Measurements from ENCODE around the gene LPCAT4. TPM values are rescaled to one million over a fixed set of nuclear protein-coding genes. Genes with fewer than 3 reads are reported as not detected.
"Not testable (repeated sequence)": the region's sequence is repeated elsewhere in the genome, so short reads cannot be mapped to it uniquely, and the experiment has no call there.

Gene LPCAT4
- total RNA-seq, 1 donor from 2014 or later: 34.3 TPM

DNA sequence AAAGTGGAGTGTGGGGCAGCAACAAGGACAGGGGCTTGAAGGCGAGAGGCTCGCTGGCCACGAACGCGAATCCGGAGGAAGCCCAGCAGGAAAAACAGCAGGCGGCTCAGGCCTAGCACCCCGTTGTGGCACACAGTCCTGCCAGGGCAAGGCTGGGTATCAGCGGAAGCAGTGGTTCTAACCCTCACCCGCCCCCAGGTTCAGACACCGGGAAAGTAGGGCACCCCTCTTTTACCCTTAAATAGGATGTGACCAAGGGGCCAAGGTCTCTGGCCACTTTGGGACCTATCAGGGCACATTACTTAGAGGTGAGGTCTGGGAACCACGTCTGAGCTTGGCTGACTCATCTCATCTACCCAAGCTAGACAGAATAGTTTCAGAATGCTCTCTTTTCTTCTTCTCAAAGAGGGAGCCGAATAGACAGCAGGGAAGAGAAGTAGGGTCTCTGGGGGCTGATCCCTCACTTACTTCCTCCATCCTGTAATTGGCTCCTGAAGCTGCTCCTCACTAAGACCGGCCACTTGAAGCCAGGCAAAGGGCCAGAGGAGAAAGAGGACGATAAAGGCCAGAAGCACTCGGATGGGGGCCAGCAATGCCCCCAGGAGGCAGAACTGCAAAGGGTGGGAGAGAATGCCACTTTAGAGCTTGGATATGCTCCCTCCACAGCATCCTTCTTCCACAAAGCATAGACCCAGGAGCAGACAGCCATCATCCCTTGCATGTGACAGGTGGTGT, 1.7 kb downstream of the LPCAT4 start:
- intact Hi-C loops (cut with DNase I): loop anchor here (5.0 kb wide), 2 partner anchors 123 to 263 kb away; partner anchors contain the start of genes EMC7 and PGBD4

DNA sequence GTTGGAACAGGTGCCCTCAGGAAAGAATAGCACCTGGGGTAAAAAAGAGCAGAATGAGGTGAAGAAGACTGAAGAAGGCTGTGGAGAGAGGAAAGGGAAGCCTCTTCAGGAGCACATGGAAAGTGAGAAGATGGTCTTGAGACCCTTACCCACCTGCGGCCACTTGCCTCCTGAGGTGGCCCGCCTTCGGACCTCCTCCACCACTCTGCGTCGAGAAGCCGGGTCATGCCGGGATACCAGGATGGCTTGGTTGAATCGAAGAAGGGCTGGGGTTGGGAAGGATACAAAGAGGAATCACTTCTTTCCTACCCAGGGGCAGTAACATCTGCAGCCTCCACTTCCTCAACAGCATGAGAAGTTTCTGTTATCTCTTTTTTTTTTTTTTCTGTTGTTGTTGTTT, 3.0 kb downstream of the LPCAT4 start:
- intact Hi-C loops (cut with DNase I): no loop called here

More for the DNA sequence above, 1.7 kb downstream of the LPCAT4 start:
- DNase-seq (ENCODE audit: low spot score): no peak

GRCh38 chr15:34362047-34362773, 4.8 kb downstream of the LPCAT4 start:
- intact Hi-C loops (cut with DNase I): no loop called here
- no peak for DNase-seq (ENCODE audit: low spot score)

More for the DNA sequence above, 3.0 kb downstream of the LPCAT4 start:
- no peak for DNase-seq (ENCODE audit: low spot score)

- intact Hi-C loops (cut with DNase I): no loop called here
- no peak for DNase-seq (ENCODE audit: low spot score)
Measured at GRCh38 chr15:34361278-34361677, 5.7 kb downstream of the LPCAT4 start.

DNA sequence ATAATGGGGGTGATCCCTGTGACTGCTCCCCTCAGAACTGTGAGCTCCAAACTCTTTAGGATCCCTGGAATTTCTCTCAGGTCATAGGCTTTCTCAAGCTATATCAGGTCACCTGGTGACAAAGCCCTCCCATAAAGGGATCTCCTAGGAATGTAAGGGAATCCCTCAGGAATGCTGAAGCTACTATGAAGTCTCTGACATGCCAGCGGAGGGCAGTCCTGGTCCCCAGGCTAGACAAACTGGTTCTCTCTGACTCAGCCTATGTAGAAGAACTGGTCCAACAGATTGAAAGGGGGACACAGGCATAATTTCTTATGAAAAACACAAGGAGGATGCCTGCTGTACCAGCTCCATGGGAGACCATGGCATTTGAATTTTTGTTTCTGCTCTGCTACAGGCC, 6.7 kb downstream of the LPCAT4 start:
- intact Hi-C loops (cut with DNase I): no loop called here
- no peak for DNase-seq (ENCODE audit: low spot score)

- intact Hi-C loops (cut with DNase I): no loop called here
- DNase-seq (ENCODE audit: low spot score): no peak
Measured at GRCh38 chr15:34359416-34359815, 7.6 kb downstream of the LPCAT4 start.

GRCh38 chr15:34358948-34359347, 8.0 kb downstream of the LPCAT4 start:
- no peak for DNase-seq (ENCODE audit: low spot score)
- intact Hi-C loops (cut with DNase I): no loop called here

DNA sequence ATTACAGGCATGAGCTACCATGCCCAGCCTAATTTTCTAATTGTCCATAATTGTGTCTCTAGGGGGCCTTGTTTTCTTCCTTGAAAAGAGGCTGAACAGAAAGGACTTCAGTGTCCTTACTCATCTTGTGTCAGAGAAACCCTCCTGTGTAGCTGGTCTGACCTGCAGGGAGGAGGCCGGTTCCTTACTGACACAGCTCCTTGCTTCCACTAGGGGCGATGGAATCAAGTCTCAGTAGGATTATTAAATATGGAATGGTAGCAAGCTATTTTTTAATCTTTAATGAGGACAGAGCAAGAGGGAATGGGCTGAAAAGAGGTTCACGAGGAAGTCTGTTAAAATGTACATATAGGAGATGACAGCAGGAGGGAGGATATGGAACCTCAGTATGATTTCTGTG, 8.6 kb downstream of the LPCAT4 start:
- intact Hi-C loops (cut with DNase I): no loop called here
- DNase-seq (ENCODE audit: low spot score): no peak

- intact Hi-C loops (cut with DNase I): no loop called here
- DNase-seq (ENCODE audit: low spot score): no peak
Measured at GRCh38 chr15:34357653-34358052, 9.3 kb downstream of the LPCAT4 start.

GRCh38 chr15:34355241-34355640, 11.8 kb downstream of the LPCAT4 start:
- DNase-seq (ENCODE audit: low spot score): no peak
- intact Hi-C loops (cut with DNase I): no loop called here

- DNase-seq (ENCODE audit: low spot score): no peak
- intact Hi-C loops (cut with DNase I): no loop called here
Measured at GRCh38 chr15:34354286-34354685, 12.7 kb downstream of the LPCAT4 start.

DNA sequence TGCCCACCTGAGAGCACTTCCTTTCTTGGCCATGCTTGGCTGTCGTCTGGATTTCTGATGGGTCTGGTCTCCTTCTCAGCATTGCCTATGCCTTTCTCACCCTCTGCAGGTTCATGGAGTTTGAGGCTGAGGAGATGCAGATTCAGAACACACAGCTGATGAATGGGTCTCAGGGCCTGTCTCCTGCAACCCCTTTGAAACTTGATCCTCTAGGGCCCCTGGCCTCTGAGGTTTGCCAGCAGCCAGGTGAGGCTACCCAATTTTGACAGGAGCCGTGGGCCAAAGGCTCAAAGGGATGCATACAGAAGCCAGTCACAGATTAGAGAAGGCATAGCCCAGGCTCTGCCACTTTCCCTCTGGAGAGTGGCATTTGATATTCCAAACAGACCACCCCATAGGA, 13.4 kb downstream of the LPCAT4 start:
- DNase-seq (ENCODE audit: low spot score): no peak
- intact Hi-C loops (cut with DNase I): no loop called here

DNA sequence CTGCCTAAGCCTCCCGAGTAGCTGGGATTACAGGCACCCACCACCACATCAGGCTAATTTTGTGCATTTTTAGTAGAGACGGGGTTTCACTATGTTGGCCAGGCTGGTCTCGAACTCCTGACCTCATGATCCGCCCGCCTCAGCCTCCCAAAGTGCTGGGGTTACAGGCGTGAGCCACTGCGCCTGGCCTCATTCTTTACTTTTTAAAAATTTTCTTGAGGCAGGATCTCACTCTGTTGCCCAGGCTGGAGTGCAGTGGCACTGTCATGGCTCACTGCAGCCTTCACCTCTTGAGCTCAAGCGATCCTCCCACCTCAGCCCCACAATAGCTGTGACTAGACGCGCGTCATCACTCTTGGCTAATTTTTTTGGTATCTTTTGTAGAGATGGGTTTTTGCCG, 14.0 kb downstream of the LPCAT4 start:
- intact Hi-C loops (cut with DNase I); DNase-seq (ENCODE audit: low spot score): not testable (repeated sequence)

GRCh38 chr15:34349769-34350168, 17.2 kb downstream of the LPCAT4 start:
- DNase-seq (ENCODE audit: low spot score): no peak
- intact Hi-C loops (cut with DNase I): no loop called here

DNA sequence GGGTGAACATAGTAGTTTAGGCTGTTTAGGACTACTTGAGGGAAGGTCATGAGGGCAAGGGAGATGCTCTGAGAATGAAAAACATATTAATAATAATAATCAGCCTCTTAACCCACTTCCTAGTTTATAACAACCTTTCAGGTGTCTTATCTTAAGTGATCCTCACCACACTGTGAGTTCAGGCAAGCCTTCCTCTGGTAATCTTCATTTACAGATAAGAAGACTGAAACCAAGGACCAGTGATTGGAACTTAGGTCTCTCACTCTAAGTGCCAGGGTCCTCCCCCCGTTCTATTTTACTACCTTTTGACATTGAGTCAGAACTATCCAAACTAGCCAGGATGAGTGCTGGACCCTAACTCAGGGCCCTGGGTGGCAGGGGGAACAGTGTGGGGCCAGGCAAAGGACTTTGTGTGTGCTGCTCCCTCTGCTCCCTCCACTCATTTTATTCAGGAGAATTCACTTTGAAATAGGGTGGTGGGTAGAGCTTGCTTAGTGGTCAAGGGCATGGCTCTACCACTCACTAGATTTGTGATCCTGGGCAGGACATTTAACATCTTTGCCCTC, 18.2 kb downstream of the LPCAT4 start:
- no peak for DNase-seq (ENCODE audit: low spot score)
- intact Hi-C loops (cut with DNase I): no loop called here

GRCh38 chr15:34347951-34348638, 18.9 kb downstream of the LPCAT4 start:
- intact Hi-C loops (cut with DNase I): no loop called here
- DNase-seq (ENCODE audit: low spot score): no peak

GRCh38 chr15:34342737-34343575, 24.0 kb downstream of the LPCAT4 start, which contains the start of the genes NOP10 and NUTM1:
Gene NOP10 (minus strand): TSS chr15:34343136. CDS start chr15:34343073, 63 bp downstream.
Gene NUTM1 (plus strand): TSS chr15:34343315. CDS start chr15:34343697, 382 bp downstream.
- peak; percentile 97 for DNase-seq (ENCODE audit: low spot score)
- intact Hi-C loops (cut with DNase I): loop anchor here (1.0 kb wide), 1 partner anchor 24 kb away; the partner anchor contains the start of gene LPCAT4

GRCh38 chr15:34342213-34342736, 24.7 kb downstream of the LPCAT4 start:
- DNase-seq (ENCODE audit: low spot score); intact Hi-C loops (cut with DNase I): not testable (repeated sequence)
